ENCODE data around the gene AP5Z1.

- TF ChIP-seq CTCF (IDR thresholded peaks at IDR 0.05) (no peak), POLR2A (IDR thresholded peaks at IDR 0.05) (no peak)
Measured at GRCh38 chr7:4763794-4764185, 11.6 kb upstream of the AP5Z1 start.

All from heart left ventricle (tissue), 13 donors.